Amniotic stem cell (primary cell): ENCODE measurements around the gene ZBTB7C.

Experiments
- DNase-seq: peaks from one replicate; lab custom pipeline; 2025; lab: John Stamatoyannopoulos, UW

Gene ZBTB7C

GRCh38 chr18:48138660-48139430, 270.3 kb downstream of the ZBTB7C start:
- DNase-seq: no peak

GRCh38 chr18:48138210-48138609, 271.0 kb downstream of the ZBTB7C start:
- no peak for DNase-seq

- no peak for DNase-seq
These were observed 271.7 kb downstream of the ZBTB7C start for GRCh38 chr18:48137374-48138081.

- no peak for DNase-seq
These were observed 272.3 kb downstream of the ZBTB7C start for GRCh38 chr18:48136827-48137373.

GRCh38 chr18:48136051-48136826, 272.9 kb downstream of the ZBTB7C start:
- no peak for DNase-seq

DNA sequence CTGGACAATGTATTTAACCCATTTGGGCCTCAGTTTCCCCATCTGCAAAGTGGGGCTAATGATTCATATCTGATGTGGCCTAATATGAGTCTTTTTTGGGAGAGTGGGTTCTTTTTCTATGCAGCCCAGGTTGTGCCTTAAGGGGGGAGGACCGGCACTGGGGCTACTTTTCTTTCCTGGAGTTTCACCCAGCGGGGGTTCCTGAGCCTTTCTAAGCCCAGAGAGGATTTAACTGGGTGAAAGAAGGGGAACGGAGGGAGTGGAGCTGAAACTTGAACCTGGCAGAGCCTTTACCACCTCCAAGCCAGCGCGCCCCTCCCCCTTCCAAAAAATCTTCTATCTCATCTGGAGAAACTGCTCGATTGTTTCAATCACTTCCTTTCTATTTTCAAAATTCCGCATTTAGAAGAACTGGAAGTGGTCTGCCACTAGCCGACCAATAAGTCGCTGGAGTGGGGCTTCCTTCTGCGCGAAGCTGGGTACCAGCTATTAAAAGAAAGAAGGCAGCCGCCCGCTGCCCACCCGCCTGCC, 273.7 kb downstream of the ZBTB7C start:
- no peak for DNase-seq

DNA sequence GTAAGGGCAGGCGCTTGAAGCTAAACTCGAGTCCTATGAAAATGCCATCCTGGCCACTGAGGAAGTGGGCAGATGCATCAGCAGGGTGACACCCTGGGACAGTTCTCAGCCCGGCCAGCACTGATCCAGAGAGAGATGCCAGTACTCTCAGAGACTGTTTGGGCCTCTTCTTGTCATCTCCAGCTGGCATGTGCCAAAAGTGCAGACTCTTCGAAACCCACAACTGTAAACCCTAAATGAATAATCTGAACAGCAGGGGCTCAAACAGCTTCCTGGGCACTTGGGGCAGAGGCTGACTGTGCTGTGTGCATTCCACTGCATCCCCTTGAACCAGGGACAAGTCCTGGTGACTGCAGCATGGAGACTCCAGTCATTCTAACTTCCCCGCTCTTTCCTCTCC, 274.6 kb downstream of the ZBTB7C start:
- no peak for DNase-seq

DNA sequence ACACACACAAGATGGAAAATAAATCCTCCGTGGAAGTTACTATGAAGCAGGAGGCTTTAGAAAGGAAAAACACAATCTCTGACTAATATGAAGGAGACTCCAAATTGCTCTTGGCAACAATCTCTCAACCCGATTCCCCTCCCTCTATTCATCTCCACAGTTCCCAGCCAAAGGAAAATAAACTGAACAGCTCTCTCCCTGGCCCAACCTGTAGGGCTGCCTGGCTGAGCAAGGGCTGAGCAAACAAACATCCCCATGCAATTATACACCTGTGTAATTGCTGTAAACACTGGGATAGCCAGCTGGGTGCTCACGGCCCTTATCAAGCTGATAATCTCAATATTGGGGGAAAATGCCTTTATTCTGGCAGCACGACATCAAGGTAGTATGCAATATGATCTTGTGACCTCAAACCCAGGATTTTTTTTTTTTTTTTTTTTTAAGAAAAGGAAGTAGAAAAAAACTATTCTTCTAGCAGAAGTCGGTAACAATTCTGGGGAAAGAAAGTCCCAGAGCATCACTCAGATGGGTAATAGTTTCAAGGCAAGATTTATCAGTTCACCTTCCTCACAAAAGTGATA, 275.4 kb downstream of the ZBTB7C start:
- no peak for DNase-seq

DNA sequence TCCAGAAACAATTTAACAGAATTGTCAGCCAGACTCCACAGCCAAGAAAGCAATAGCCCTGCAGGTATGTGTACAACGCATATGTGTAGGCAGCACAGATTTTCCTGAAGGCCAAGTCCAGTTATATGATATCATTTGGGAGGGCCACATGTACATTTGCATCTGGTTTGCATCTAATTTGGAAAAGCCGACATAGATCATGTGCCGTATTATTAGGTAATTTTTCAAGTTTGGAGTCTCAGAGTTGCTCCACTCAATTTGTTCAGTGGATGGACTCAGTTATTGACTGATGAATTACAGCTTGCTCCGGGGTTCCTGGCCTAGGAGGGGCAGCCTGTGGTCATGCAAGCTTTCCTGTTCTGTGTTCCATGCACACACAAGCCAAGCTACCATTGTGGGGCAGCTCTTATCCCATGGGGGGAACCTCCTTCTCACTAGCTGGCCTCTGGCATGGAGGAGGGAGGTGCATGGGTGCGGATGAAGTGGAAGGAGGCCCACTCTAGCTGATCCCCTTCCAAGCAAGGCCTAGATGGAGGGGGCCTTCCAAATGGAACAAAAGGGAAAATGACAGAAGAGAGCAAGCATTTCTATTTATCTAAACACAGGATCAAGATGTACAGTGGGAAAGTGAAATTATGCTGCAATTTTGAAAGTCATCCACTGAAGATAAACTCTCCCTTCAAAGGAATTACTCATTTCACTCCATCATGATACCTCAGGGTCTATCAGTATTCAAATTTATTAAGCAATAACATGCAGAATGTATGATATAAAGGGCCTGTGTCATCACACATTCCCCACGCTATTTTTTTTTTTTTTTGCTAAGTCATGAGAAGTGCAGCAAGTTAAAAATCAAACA, 276.2 kb downstream of the ZBTB7C start:
- no peak for DNase-seq

DNA sequence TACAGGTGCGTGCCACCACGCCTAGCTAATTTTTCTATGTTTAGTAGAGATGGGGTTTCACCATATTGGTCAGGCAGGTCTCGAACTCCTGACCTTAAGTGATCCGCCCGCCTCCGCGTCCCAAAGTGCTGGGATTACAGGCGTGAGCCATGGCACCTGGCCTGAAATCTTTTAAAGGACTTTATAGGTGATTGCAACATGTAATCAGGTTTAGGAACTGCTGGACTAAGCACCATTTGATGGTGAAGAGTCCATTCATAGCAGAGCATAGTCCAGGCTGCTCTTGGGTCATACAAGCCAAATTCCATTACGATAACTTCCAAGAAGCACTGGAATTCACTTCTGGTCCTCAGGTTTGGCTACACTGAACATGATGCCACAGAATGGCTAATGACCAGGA, 278.1 kb downstream of the ZBTB7C start:
- no peak for DNase-seq

DNA sequence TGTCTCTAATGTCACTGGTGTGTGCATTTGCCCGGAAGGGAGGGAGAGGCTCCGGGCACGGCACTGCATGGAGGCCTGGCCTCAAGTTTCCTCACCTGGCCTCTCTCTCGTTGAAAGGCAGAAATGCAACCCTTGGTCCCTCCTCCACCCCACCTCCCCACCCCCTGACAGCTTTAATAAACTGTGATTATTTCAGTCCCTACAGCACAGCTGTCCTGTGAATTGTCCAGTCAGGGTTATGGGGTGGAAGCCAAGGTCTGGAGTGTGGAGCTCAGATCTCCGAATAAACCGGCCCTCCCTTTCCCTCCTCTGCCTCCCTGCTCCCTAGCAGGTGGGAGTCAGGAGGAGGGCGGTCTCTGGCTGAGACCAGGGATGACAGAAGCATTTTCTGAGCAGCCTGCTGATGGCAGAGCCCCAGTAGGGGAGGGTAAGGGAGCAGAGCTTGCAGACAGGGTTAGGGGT, 279.5 kb downstream of the ZBTB7C start:
- DNase-seq: no peak

DNA sequence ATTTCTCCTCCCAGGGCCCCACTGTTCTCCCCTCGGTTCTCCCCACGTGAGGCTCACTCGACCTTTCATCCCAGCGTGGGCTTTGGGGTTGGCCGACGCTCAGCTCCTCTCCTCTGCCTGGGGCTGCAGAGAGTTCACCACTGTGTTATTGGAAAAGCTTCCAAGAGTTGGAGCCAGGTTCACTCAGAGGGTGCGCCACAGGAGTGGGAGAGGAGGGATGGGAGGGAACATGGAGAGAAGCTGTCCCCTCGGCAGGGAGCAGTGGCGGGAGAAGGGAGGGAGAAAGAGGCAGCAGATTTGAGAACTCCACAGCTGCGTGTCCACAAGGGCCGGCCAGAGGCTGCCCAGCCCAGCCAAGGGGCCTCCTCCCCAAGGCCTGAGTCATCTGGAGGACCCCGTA, 281.6 kb downstream of the ZBTB7C start:
- no peak for DNase-seq

GRCh38 chr18:48126240-48126639, 282.9 kb downstream of the ZBTB7C start:
- no peak for DNase-seq

- no peak for DNase-seq
These were observed 283.5 kb downstream of the ZBTB7C start for GRCh38 chr18:48125724-48126123.

- DNase-seq: no peak
These were observed 284.1 kb downstream of the ZBTB7C start for GRCh38 chr18:48124857-48125626.

DNA sequence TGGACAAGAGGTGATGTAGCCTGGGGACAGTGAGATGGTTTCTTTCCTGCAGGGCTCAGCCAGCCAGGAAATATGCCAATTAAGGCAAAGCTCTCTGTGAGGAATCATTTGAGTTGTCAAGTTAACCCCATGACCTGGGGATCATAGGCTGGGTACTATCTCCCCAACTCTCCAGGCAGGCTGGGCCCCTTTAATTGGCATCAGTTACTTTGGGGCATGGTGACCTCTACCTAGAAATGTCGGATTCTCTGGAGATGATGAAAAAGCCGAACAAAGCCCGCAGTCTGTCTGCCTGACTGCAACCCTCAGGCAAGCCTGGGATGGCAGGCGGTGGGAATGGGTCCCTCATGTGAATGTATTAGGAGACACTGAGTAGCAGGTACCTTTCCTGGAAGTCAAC, 285.2 kb downstream of the ZBTB7C start:
- DNase-seq: no peak

DNA sequence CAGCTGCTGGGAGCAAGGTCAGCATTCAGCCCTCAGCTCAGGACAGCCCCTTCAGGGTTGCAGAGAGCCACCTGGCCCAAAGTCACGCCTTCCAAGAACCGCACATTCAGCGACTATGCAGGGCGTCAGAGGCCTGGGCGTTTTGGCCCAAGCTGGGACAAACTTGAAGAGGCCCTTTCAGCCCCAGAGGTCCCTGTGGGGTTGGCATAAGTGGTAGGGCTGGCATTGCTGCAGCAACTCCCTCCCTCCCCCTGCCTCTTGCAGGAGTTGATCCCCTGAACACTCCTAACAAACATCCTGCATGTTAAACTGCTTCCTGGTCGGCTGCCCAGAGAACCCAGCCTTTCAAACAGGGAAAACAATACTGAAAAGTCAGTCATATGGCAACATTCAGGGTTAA, 285.9 kb downstream of the ZBTB7C start:
- DNase-seq: no peak

GRCh38 chr18:48122816-48123215, 286.4 kb downstream of the ZBTB7C start:
- DNase-seq: no peak

DNA sequence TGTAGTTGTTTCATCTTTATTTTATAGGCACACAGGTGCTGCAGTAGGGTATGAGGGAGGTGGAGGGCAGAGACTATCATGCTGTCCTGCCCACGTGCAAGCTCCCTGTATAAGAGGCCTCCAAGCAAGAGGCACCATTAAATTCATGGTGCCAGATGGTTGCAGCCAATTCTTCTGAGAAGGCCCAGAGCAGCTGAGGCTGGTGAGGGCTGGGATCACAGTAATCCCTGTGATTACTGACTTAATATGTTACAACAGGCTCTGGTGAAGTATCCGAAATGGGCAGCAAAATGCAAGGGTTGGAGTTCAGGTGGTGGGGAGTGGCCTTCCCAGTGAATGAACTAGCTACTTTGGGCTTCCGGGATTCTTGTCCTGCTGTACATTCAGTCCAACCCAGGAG, 286.8 kb downstream of the ZBTB7C start:
- DNase-seq: no peak

DNA sequence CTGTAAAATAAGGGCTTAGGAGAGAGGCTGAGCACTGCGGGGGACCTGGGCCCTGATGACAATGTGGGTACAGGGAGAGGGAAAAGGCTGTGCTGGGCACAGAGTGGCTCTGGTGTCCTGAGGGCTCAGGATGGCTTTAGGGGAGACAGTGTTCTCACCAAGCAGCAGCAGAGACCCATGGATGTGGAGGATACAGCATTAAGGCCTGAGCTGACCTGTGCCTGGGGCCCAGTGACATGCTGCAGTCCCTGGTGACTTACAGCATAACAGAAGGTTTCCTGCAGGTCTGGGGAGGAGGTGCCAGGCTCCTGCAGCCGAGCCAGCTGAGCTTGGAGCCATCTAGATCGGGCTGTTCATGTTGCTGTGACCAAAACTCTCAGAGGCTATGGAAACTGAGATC, 287.4 kb downstream of the ZBTB7C start:
- no peak for DNase-seq
